Measurements from ENCODE around the gene RIMS3. TPM values are rescaled to one million over a fixed set of nuclear protein-coding genes. Genes with fewer than 3 reads are reported as not detected.

Gene RIMS3
- total RNA-seq, 1 experiment from 2014 or later = 13.7 TPM

DNA sequence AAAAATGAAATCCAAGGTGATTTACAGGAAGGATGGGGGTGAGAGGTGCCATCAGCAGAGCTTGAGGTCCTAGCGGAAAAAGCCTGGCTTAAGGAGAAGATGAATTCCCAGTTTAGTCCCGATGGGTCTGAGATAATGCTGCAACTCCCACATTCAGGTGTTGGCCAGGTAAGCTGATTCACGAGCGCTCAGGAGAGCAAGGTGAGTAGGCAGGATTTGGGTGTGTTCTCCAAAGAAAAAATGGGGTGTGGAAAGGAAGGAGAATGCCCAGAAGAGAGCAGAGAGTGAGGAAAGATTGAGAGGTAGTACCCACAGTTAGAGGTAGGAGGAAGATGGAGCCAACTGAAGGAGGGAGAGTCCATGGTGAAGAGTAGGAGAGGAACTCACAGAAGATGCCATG is 12.5 kb downstream of the RIMS3 start:
- no peak overlapping the region for H2BK20ac ChIP-seq (ENCODE audit: low read depth, low read length, poor library complexity, severe bottlenecking)

More for the DNA sequence above, 12.5 kb downstream of the RIMS3 start:
- Histone ChIP-seq H3K4me1 (ENCODE audit: insufficient read depth, low read length) (peaks cover 5% of the 10 kb centered on the region; the same call in 1 of the 2 replicates), H4K8ac (replicated peaks; ENCODE audit: insufficient read length, low read depth, low read length) (no peak overlapping the region), H3K23me2 (ENCODE audit: insufficient read length, low read depth, low read length, poor library complexity, severe bottlenecking) (no peaks in the 10 kb centered on the region), H2AFZ (ENCODE audit: low read length) (no peak overlapping the region), H2BK12ac (ENCODE audit: insufficient read length, low read depth, low read length) (no peak overlapping the region), H3K9ac (ENCODE audit: extremely low read depth, insufficient read length, low read length) (no peak overlapping the region), H3K23ac (ENCODE audit: insufficient read length, low read depth, low read length) (no peak overlapping the region), H3K79me1 (ENCODE audit: insufficient read depth, low read depth, low read length, poor library complexity, severe bottlenecking) (no peaks in the 10 kb centered on the region), H2BK120ac (ENCODE audit: low read depth, low read length, poor library complexity, severe bottlenecking) (no peak overlapping the region), H3T11ph (ENCODE audit: low read length) (no peak overlapping the region), H3K14ac (ENCODE audit: insufficient read depth, low read length) (no peak overlapping the region), H2BK5ac (ENCODE audit: insufficient read length, low read length) (no peak overlapping the region), H4K20me1 (ENCODE audit: control insufficient read depth, insufficient read depth, insufficient read length) (no peaks in the 10 kb centered on the region), H3K27ac (ENCODE audit: insufficient read length, low read depth, low read length) (no peak overlapping the region), H2AK5ac (ENCODE audit: insufficient read length, low read length) (no peak overlapping the region), H2BK15ac (ENCODE audit: low read depth, low read length) (no peak overlapping the region), H3K18ac (ENCODE audit: insufficient read length, low read depth, low read length) (no peak overlapping the region), H3K4ac (ENCODE audit: low read depth, low read length) (no peak overlapping the region), H3K79me2 (ENCODE audit: insufficient read depth, low read length) (no peaks in the 10 kb centered on the region), H3K9me3 (ENCODE audit: control insufficient read depth, low read depth, low read length) (no peaks in the 10 kb centered on the region), H4K91ac (ENCODE audit: insufficient read length, low read depth, low read length) (no peak overlapping the region), H3K27me3 (ENCODE audit: insufficient read depth, low read length) (no peaks in the 10 kb centered on the region), H3K56ac (ENCODE audit: insufficient read length, low read depth, low read length) (no peak overlapping the region), H4K5ac (ENCODE audit: insufficient read length, low read depth, low read length) (no peak overlapping the region), H3K4me2 (ENCODE audit: insufficient read depth, insufficient read length, low read length) (no peak overlapping the region)
- H3K4me3 Mint-ChIP-seq = no peak overlapping the region
- no peaks in the 10 kb centered on the region for H3K9me3 Mint-ChIP-seq
- no peak overlapping the region for H3K27ac Mint-ChIP-seq
- DNase-seq = no peak
- H3K27me3 Mint-ChIP-seq (ENCODE audit: low read depth) = no peaks in the 10 kb centered on the region; the same call in 1 of the 2 replicates
- WGBS (ENCODE audit: extremely low coverage, insufficient read length, low lambda C conversion rate) = no CpG with 5 or more reads among the region's 4 CpGs
- no peak for TF ChIP-seq CTCF (conservative IDR thresholded peaks at IDR 0.05)
- H3K36me3 Mint-ChIP-seq (ENCODE audit: insufficient read depth in 1 of 3, low read depth in 3 of 3) = no peaks in the 10 kb centered on the region
- H3K4me1 Mint-ChIP-seq = peaks cover 12 to 19% of the 10 kb centered on the region in 2 experiments
